ENCODE results near the gene PTCD1.

GRCh38 chr7:99453105-99453504 is 14.5 kb upstream of the PTCD1 start:
- TF ChIP-seq ESRRA (CRISPR knock-in tag; IDR thresholded peaks at IDR 0.05; ENCODE audit: borderline replicate concordance) (no peak), PREB (CRISPR knock-in tag; IDR thresholded peaks at IDR 0.05; ENCODE audit: borderline replicate concordance) (no peak), ZNF232 (CRISPR knock-in tag; IDR thresholded peaks at IDR 0.05) (no peak), NFYB (CRISPR knock-in tag; conservative IDR thresholded peaks at IDR 0.05; ENCODE audit: low read depth) (no peak), CTCF (IDR thresholded peaks at IDR 0.05) (no peak), ZSCAN18 (CRISPR knock-in tag; IDR thresholded peaks at IDR 0.05) (no peak), RORB (CRISPR knock-in tag; IDR thresholded peaks at IDR 0.05) (no peak)
- TF ChIP-seq, protein P1, sequence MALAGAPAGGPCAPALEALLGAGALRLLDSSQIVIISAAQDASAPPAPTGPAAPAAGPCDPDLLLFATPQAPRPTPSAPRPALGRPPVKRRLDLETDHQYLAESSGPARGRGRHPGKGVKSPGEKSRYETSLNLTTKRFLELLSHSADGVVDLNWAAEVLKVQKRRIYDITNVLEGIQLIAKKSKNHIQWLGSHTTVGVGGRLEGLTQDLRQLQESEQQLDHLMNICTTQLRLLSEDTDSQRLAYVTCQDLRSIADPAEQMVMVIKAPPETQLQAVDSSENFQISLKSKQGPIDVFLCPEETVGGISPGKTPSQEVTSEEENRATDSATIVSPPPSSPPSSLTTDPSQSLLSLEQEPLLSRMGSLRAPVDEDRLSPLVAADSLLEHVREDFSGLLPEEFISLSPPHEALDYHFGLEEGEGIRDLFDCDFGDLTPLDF (CRISPR knock-in tag; IDR thresholded peaks at IDR 0.05): no peak

Measured in WTC11 (cell line).